Loucy (cell line): Measurements from ENCODE around the gene ITGB5.

ENCODE experiments used
- H2AFZ ChIP-seq: fragments of 200-600 bp; sonication (generic); 2 replicates; pipeline ENCODE4 v1.6.0; 2016; ENCODE audit warnings: antibody characterized with exemption, mild to moderate bottlenecking, low read length, moderate library complexity
- H3F3A ChIP-seq: fragments of 200-600 bp; 2 replicates; pipeline ENCODE4 v1.6.0; 2016; ENCODE audit warnings: antibody characterized with exemption, low read depth, mild to moderate bottlenecking
- H3K27me3 ChIP-seq: fragments of 200-600 bp; sonication (generic); 2 replicates; pipeline ENCODE4 v1.6.1; 2014; ENCODE audit warnings: low read length, mild to moderate bottlenecking; ENCODE audit not compliant: insufficient read depth, poor library complexity, severe bottlenecking
- H3K36me3 ChIP-seq: fragments of 200-600 bp; sonication (generic); 2 replicates; pipeline ENCODE4 v1.6.1; 2016; ENCODE audit warnings: low read length; ENCODE audit not compliant: insufficient read depth
- H3K4me1 ChIP-seq: fragments of 200-600 bp; sonication (generic); 2 replicates; pipeline ENCODE4 v1.5.1; 2014; ENCODE audit warnings: low read length, mild to moderate bottlenecking; ENCODE audit not compliant: insufficient read depth, poor library complexity, severe bottlenecking
- H3K4me2 ChIP-seq: fragments of 200-600 bp; sonication (generic); 2 replicates; pipeline ENCODE4 v1.6.0; 2014; ENCODE audit warnings: antibody characterized with exemption, low read length, low read depth, mild to moderate bottlenecking; ENCODE audit not compliant: poor library complexity, severe bottlenecking
- H3K4me3 ChIP-seq: fragments of 200-600 bp; sonication (generic); 2 replicates; pipeline ENCODE4 v1.5.1; 2014; ENCODE audit warnings: low read length, mild to moderate bottlenecking, mixed read lengths; ENCODE audit not compliant: poor library complexity, severe bottlenecking
- H3K79me2 ChIP-seq: fragments of 200-600 bp; sonication (generic); 2 replicates; pipeline ENCODE4 v1.6.1; 2014; ENCODE audit warnings: low read length; ENCODE audit not compliant: insufficient read depth
- H3K9ac ChIP-seq: fragments of 200-600 bp; sonication (generic); 2 replicates; pipeline ENCODE4 v1.6.0; 2014; ENCODE audit warnings: mild to moderate bottlenecking, low read depth, low read length, moderate library complexity; ENCODE audit not compliant: poor library complexity, severe bottlenecking
- H3K9me2 ChIP-seq: fragments of 200-600 bp; sonication (generic); replicated peaks from 2 replicates; pipeline ENCODE4 v1.6.1; 2016; ENCODE audit warnings: low read depth, low read length, mixed read lengths
- H3K9me3 ChIP-seq: fragments of 200-600 bp; sonication (generic); 2 replicates; pipeline ENCODE4 v1.6.1; 2014; ENCODE audit warnings: mild to moderate bottlenecking, antibody characterized with exemption, low read length, low read depth; ENCODE audit not compliant: insufficient read depth
- H4K20me1 ChIP-seq: fragments of 200-600 bp; sonication (generic); 2 replicates; pipeline ENCODE4 v1.6.0; 2014; ENCODE audit warnings: antibody characterized with exemption, low read length, mild to moderate bottlenecking; ENCODE audit not compliant: insufficient read depth, poor library complexity, severe bottlenecking
- EZH2phosphoT487 ChIP-seq: fragments of 200-600 bp; IDR thresholded peaks from 2 replicates; pipeline ENCODE4 v1.6.1; 2018; ENCODE audit warnings: antibody characterized with exemption, mild to moderate bottlenecking, moderate library complexity, borderline replicate concordance
- TF ChIP-seq, protein P1 (sequence below): fragments of 200-600 bp; sonication (generic); conservative IDR thresholded peaks from 2 replicates; pipeline ENCODE4 v1.5.1; 2014; ENCODE audit warnings: mild to moderate bottlenecking, antibody characterized with exemption, low read length

Gene ITGB5, protein sequence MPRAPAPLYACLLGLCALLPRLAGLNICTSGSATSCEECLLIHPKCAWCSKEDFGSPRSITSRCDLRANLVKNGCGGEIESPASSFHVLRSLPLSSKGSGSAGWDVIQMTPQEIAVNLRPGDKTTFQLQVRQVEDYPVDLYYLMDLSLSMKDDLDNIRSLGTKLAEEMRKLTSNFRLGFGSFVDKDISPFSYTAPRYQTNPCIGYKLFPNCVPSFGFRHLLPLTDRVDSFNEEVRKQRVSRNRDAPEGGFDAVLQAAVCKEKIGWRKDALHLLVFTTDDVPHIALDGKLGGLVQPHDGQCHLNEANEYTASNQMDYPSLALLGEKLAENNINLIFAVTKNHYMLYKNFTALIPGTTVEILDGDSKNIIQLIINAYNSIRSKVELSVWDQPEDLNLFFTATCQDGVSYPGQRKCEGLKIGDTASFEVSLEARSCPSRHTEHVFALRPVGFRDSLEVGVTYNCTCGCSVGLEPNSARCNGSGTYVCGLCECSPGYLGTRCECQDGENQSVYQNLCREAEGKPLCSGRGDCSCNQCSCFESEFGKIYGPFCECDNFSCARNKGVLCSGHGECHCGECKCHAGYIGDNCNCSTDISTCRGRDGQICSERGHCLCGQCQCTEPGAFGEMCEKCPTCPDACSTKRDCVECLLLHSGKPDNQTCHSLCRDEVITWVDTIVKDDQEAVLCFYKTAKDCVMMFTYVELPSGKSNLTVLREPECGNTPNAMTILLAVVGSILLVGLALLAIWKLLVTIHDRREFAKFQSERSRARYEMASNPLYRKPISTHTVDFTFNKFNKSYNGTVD

DNA sequence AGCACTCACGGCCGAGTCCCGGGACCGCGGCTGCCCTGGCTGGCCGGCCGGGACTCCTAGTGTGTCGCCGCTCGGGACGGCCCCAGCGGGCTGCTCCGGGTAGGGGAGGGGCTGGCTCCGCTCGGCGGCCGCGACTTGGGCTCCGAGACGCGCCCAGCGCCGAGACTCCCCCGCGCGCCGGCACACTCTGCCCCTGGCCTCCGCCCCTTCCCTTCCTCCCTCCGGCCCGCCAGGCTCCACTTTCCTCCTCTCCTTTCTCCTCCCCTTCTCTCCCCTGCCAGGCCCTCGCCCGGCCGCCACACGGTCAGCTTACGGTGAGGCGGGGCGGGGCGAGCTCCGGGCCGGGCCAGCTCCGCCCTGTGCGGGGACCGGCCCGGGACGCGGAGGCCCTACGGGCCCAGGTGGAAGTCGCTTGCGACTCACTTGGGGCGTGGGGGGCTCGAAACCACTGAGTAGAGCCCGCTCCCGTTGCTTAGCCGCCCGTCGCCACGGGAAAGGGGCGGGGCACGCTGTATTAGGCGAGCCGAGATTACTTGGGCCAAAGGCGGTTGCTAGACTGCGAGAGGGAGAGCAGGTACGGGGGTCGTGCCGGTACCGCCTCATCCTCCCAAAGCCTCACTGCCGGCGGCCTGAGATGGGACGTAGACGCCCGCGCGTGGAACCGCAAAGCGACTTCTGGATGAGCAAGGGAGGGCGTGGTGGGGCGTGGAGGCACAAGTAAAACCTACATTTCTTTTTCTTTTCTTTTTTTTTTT is at the start of gene ITGB5:
Gene ITGB5 (minus strand): TSS at position 189 of the 755 bp plus-strand sequence. CDS start 365 bp downstream, outside the sequence.
- H3K9me3 ChIP-seq: no peaks in the 10 kb centered on the region
- TF ChIP-seq, protein P1, sequence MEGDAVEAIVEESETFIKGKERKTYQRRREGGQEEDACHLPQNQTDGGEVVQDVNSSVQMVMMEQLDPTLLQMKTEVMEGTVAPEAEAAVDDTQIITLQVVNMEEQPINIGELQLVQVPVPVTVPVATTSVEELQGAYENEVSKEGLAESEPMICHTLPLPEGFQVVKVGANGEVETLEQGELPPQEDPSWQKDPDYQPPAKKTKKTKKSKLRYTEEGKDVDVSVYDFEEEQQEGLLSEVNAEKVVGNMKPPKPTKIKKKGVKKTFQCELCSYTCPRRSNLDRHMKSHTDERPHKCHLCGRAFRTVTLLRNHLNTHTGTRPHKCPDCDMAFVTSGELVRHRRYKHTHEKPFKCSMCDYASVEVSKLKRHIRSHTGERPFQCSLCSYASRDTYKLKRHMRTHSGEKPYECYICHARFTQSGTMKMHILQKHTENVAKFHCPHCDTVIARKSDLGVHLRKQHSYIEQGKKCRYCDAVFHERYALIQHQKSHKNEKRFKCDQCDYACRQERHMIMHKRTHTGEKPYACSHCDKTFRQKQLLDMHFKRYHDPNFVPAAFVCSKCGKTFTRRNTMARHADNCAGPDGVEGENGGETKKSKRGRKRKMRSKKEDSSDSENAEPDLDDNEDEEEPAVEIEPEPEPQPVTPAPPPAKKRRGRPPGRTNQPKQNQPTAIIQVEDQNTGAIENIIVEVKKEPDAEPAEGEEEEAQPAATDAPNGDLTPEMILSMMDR: no peak
- no peak for TF ChIP-seq EZH2phosphoT487
- no peaks in the 10 kb centered on the region for H3K36me3 ChIP-seq
- H3K4me3 ChIP-seq: no peak within 1 kb of the TSS
- H3K4me1 ChIP-seq: no peaks in the 10 kb centered on the region
- no peaks in the 10 kb centered on the region for H4K20me1 ChIP-seq
- H3K4me2 ChIP-seq: no peak within 1 kb of the TSS
- no peaks in the 10 kb centered on the region for H3F3A ChIP-seq
- H2AFZ ChIP-seq: no peak within 1 kb of the TSS
- no peaks in the 10 kb centered on the region for H3K79me2 ChIP-seq
- H3K9me2 ChIP-seq: no peaks in the 10 kb centered on the region
- no peaks in the 10 kb centered on the region for H3K27me3 ChIP-seq
- H3K9ac ChIP-seq: no peak within 1 kb of the TSS

DNA sequence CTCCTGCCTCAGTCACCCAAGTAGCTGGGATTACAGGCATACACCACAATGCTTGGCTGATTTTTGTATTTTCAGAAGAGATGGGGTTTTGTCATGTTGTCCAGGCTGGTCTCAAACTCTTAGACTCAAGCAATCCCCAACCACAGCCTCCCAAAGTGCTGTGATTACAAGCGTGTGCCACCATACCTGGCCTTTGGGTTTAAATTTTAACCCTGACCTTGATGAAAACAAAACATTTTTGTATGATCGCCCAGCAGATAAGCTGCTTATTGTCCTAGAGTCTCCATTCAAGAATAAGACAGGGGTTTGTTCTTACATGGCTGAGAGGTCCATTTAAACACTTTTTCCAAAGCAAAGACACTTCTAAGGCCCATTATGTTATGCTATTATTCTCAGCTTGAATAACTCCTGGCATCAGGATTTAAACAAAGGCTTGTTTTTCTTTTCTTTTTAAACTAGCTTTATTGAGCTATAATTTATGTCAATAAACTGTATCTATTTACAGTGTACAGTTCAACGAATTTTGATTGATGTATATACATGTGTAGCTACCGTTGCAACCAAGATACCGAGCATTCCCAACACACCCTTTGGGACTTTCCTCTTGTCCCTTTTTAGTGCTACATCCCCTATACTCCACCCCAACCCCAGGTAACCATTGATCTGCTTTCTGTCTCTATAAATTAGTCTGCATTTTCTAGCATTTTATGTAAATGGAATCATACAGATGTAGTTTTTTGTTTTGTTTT is 48.8 kb upstream of the ITGB5 start:
- Histone ChIP-seq H3K4me3 (no peak overlapping the region), H3K9me3 (no peaks in the 10 kb centered on the region), H3F3A (no peaks in the 10 kb centered on the region), H3K4me1 (no peaks in the 10 kb centered on the region), H2AFZ (no peak overlapping the region), H3K9me2 (no peaks in the 10 kb centered on the region), H3K4me2 (no peak overlapping the region), H3K9ac (no peak overlapping the region), H3K36me3 (no peaks in the 10 kb centered on the region), H3K79me2 (no peaks in the 10 kb centered on the region), H4K20me1 (no peaks in the 10 kb centered on the region), H3K27me3 (no peaks in the 10 kb centered on the region)
- TF ChIP-seq, protein P1: no peak
- TF ChIP-seq EZH2phosphoT487: no peak

DNA sequence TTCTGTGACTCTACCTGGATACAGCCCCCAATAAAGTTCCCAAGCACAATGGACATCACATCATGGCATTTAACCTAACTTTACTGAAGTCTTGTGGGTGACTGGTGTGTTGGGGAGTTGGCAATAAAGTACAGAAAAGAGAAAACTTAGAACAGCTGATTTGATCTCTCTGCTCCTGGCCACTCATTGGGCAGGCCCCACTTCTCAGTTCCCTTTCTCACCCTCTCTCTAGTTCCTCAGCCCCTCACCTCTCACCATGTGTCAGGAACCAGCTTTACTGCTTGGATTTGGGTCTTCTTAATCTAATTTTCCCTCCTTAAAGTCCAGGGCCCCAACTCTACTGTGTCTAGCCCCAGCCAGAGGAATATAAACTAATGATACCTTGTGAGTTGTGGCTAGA is 48.1 kb upstream of the ITGB5 start:
- no peak for TF ChIP-seq EZH2phosphoT487
- TF ChIP-seq, protein P1: no peak
- Histone ChIP-seq H3F3A (no peaks in the 10 kb centered on the region), H3K27me3 (no peaks in the 10 kb centered on the region), H3K79me2 (no peaks in the 10 kb centered on the region), H3K9me2 (no peaks in the 10 kb centered on the region), H3K9me3 (no peaks in the 10 kb centered on the region), H3K4me2 (no peak overlapping the region), H3K4me1 (no peaks in the 10 kb centered on the region), H3K4me3 (no peak overlapping the region), H3K36me3 (no peaks in the 10 kb centered on the region), H2AFZ (no peak overlapping the region), H4K20me1 (no peaks in the 10 kb centered on the region), H3K9ac (no peak overlapping the region)
